Mammary epithelial cell (primary cell): ENCODE measurements around the gene RARB.

Source experiments
- CTCF ChIP-seq, 2 donors: IDR thresholded peaks in 1 of 2; conservative IDR thresholded peaks in 1 of 2; 2 replicates each; pipeline ENCODE4 v1.5.1; 2011 to 2012; ENCODE audit warnings: inconsistent platforms in 2 of 2, low read length in 2 of 2, mild to moderate bottlenecking in 2 of 2, control low read depth in 1 of 2, low read depth in 1 of 2; ENCODE audit not compliant: insufficient read depth in 1 of 2; ENCODE audit errors: extremely low read depth in 1 of 2
- EZH2 ChIP-seq: IDR thresholded peaks from 2 replicates; pipeline ENCODE4 v1.6.1; 2012; ENCODE audit warnings: low read length, inconsistent platforms, borderline replicate concordance

DNA sequence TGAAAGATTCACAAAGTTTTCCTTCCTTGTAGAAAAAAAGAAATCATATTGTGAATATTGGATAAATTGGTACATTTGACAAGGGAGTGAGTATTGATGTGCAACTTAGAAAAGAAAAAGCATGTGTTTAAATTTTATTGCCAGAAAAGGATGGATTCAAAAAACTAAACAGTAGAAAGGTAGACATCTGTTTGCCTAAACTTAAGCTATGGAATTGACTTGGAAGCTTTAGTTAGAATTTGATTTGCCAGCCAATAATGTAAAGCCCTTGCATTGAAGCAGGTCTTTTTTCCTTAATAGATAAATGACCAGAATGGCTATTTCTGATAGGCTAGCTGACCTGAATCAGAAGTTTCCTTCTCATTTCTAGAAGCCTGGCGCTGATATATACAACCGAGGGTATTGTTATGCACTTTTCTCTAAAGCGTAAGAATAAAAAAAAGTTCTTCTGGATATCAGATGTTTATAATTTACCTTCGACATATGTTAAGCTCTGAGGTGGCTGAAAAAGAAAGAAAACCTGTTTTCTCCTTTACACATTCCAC, 4.2 kb downstream of the RARB start:
- TF ChIP-seq EZH2, result no peak
- TF ChIP-seq CTCF (conservative IDR thresholded peaks at IDR 0.05 in 1 of 2, IDR thresholded peaks at IDR 0.05 in 1 of 2; ENCODE audit: extremely low read depth in 1 of 2, insufficient read depth in 1 of 2, low read depth in 1 of 2, low read length in 2 of 2), result no peak
